Measurements from ENCODE around the gene PTPN1.

- TF ChIP-seq POLR2A (IDR thresholded peaks at IDR 0.05): no peak
- TF ChIP-seq CTCF (IDR thresholded peaks at IDR 0.05): peak; percentile 18 to 73 (median 64)
These were observed 31.8 kb upstream of the PTPN1 start for GRCh38 chr20:50478162-50478990.

Data from thyroid gland (tissue), 4 donors.